ENCODE results near the gene BOD1L2.

BOD1L2 gene

DNA sequence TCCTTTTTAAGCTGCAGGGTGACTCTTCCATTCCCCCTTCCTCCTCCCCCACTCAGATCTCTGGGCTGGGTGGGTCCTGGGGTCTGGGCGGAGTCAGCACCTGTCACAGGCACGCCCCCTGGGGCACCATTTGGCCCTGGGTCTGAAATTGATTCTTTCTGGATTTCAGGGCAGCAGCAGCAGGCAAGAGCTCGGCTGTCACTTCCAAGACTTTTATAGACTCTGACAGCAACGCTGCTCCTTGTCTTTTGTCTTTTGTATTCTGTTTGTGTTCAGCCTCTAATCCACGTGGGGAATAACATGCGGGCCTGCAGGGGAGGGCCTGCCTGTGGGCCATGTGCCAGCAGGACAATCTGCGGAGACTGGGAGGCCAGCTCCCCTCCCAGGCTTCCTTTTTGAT, 3.9 kb downstream of the BOD1L2 start:
- DNase-seq: no peak

DNA sequence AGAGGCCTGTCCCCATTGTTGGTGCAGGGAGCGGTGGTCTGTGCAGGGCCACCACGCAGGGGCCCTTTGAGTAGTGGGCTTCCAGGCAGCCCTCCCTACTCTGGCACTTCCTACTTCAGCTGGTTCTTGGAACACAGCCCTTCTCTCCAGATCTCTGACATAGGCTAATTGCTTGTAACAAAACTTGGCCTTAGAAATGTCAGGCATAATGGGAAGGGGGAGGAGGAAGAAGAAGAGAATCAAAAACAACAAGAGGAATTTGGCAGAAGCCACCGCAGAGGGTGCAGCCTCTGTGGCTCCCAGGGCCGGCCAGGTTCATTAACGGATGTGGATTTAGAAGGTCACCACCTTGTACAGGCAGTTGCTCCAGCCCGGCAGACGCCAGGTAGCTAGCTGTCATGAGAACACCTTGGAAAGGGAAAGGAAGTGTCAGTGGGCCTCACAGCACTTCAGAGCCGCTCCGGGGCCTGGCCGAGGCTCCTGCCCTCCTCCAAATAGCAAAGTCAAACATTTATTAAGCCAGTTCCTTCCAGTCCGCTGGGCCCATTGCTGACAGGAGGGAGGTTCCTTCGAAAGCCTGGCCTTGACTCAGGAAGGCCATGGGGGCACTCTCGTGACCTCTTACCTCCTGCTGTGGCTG, 7.4 kb downstream of the BOD1L2 start:
- no peak for DNase-seq

DNA sequence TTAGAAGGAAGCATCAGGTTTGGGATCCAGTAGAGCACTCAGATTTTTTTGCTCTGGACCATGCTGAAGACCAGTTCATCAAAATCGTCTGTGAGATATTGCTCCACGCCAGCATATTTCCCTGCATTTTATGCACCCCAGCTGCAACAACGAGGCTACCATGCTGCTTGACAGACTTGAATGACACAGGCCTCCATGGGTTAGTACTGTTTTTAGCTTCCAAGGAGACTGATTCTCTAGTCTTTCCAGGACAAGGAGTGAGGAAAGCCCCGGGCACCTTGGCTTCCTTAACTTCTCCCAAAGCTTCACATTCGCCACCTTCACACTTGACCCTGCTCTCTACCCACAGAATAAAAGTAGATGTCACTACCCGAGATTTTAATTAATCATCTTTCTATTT, 17.5 kb downstream of the BOD1L2 start:
- DNase-seq: no peak

DNA sequence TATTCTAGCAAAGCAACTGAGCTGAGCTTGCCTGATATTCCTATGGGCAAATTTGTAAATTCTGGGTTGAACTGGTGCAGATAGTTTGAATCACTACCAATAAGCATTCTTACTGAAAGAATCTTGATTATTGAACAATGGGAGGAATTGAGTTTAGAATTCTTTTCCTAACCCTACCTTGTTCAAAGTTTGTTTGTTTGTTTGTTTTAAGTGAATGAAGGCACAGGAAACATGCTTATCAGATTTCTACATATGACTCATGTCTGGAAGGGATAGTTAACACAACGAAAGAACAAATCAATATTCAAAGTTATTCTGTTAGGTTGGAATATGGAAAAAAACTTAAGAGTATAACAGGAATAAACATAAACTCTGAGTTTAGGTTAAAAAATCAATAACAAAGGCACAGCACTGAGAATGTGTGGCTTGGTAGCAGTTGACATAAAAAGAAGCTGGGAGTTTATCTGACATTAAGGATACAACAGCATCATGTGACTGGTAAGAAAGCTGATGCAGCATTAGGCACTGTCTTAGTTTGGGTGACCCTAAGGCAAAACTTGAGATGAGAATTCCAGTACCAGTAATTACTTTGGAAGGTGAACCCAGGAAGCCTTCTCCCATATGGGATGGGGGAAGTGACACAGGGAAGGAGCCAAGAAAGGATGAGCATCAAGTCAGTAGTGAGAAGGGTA, 20.9 kb downstream of the BOD1L2 start:
- no peak for DNase-seq

DNA sequence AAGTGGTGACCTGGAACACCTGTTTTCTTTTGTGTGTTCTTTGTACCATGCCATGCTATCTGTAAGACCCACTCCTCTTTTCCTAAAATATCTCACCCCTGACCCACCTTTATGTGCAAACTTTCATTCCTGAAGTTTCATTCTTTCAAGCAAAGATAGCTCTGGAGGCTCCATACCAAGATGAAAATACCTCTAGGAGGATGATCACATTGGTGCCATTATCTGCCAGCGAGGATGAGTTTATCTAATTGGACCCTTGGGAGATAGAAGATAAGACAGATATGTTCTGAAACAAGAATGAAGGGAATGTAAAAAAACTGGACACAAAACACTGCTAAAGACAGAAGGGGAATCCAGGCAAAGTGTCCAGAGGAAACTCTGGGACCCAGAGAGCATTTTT, 24.1 kb downstream of the BOD1L2 start:
- DNase-seq: no peak

DNA sequence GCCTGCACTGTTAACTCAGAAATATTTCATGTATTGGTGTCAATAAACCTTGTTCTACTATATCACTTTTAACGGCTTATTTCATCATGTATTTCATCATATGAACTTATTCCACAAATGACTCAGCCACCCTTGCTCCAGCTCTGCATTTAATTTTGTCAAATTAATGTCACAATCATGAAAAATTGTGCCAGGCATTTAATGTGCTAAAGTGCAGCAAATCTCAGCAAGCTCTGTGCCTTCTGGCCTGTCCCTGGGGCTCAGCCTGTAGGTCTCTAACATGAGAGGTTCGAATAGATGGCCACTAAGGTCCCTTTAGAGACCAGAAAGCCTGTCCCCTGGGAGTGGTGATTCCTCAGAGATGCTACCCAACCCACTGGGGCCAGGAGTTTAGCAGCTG, 28.6 kb downstream of the BOD1L2 start:
- DNase-seq: no peak

DNA sequence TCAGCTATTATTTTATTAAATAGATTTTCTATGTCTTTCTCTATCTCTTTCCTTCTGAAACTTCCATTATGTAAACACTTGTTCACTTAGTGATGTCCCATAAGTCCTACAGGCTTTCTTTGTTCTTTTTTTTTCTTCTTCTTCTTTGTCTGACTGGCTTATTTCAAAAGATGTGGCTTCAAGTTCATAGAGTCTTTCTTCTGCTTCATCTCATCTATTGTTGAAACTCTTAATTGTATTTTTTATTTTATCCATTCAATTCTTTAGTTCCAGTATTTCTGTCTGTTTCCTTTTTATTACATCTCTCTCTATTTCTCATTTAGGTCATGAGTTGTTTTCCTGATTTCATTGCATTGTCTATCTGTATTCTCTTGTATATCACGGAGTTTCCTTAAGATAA, 38.5 kb downstream of the BOD1L2 start:
- DNase-seq: no peak

DNA sequence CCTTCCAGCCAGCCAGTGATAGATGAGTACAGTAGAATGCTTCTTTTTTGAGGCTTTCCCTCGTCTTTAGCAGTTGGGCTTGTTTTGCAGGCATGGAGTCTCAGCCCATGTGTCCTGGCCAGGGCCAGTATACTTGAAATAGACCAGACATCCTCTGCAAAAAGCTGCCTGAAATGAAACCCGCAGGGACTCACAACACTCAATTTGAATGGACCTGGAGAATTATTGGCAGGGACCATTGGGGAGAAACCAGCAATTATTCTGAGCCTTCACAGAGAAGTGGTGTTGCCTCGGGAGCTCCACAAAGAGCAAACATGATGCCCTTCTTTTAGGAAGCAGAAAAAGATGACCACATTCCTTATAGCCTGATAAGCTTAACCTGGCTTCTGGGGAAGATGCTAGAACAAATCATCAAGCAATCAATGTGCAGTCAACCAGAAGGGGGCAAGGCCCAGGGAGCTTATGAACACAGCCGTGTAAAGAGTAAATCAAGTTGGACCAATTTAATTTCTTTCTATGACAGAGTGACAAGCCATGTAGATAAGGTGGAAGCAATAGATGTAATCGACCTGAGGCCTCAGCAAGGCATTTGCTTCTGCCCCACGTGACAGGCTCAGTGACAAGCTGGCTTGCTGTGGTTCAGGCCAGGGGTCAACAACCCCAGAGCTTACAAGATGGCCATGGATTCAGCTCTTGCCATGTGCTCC, 42.1 kb downstream of the BOD1L2 start:
- no peak for DNase-seq

DNA sequence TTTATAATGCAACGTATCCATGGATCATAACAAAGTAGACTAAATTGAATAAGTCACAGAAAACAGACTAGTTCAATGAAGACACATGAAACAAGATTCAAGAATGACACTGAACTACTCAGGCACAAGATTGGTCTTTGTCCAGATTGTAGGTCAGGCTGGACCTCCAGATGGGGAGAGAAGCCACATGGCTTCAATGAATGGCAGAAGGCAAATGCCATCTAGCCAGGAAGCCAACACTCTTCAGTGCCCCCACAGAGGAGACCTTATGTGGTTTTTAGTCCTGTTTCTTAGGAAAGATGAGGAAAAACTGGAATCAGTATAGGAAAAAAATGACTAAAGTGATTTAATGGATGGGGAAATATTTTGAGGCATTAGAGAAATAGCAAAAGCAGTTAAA, 43.1 kb downstream of the BOD1L2 start:
- DNase-seq: no peak

DNA sequence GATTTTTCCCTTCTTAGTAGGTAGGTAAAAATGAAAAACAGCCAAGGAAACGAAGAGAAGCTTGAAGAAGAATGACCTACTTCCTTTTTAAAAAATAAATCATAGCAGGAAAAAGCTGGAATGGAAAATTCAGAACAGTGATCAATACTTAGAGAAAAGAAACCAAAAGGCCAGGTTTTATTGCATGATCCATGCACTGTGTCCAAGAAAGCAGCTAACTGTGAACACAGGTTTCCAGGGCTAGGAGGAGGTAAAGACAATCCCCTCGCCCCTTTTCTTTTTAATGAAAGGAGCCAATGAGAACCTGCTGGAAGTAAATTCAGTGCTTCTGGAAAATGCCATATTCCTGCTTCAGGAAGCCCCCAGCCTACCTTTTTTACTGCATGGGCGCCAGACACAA, 47.2 kb downstream of the BOD1L2 start:
- no peak for DNase-seq

DNA sequence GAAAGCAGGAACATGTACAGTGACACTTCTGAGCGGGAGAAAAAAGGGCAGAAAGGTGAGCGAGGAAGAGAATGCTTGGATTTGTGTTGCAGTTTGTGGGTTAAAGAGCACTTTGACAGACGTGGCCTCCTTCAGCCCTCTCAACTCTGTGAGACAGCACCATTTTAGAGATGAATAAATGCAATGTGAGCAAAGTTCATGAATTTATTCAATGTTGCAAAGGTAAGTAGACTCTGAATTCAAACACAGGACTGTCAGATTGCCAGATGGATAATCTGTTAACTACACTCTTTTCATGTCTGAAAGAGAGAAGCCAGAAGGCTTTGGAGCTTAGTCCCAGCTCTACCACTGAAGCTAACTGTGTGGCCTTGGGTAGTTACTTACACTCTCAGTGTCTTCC, 47.7 kb downstream of the BOD1L2 start:
- DNase-seq: no peak

DNA sequence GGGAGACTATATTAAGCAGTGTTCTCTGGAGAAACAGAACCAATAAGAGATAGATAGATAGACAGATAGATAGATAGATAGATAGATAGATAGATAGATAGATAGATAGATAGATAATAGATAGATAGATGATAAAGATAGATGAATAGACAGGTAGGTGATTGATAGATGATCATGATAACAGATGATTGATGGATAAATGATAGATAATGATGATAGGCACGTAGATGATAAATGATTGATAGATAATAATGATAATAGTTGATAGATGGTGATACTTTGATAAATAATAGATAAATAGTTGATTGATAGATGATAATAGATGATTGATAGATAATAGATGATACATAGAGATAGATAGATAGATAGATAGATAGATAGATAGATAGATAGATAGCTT, 48.5 kb downstream of the BOD1L2 start:
- no peak for DNase-seq

DNA sequence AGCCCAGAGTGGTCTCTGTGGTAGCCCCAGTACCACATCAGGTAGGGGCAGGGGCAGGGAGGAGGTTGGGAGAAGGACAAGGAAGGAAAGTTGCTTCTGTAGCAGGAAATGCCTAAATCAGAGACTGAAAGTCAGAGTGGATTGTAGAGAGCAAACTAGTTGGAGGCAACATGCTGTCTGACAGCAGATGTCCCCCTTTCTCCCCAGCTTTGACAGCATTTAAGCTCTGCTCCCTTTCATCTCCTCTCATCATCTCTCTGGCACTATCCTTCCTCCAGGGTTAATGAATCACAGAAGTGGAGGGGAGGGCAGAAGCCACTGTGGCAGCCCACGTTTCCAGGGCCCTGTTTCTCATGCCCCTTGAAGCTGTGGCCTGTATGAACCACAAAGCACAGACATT, 50.4 kb downstream of the BOD1L2 start:
- DNase-seq: no peak

DNA sequence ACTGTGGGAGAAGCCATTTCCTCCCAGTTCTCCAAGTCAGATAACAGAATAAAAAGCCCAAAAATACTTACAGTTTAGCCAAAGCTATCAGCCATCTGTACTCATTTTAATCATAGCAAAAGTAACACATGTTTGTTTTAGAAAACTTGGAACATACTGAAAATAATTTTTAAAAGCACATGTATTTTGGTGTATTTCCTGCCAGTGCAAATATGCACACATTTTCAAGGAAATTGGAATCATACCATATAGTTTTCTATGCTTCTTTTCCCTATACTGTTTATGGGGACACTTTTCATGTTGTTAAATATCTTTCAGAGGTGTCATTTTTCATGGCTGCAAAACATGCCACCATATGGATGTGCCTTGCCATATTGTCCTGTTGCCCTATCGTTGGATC, 51.2 kb downstream of the BOD1L2 start:
- DNase-seq: no peak

Measured in activated CD4-positive, alpha-beta T cell treated with anti-CD3 and anti-CD28 coated beads, Interleukin-10, Interleukin-2, amounts not matched to agents 100 ng/mL and 50 ng/mL, durations not matched to agents 16 hours and 8 hours (primary cell).